GM19328 (cell line): ENCODE data around the gene FBLN5.
"Not testable (repeated sequence)": the region's sequence is repeated elsewhere in the genome, so short reads cannot be mapped to it uniquely, and the experiment has no call there.

Experiments
- ATAC-seq: cut with Tn5 transposase; IDR thresholded peaks from one replicate; pipeline ENCODE4 v1.9.1; 2021; ENCODE audit warnings: mild to moderate bottlenecking, moderate library complexity; ENCODE audit not compliant: unreplicated experiment

FBLN5 gene

DNA sequence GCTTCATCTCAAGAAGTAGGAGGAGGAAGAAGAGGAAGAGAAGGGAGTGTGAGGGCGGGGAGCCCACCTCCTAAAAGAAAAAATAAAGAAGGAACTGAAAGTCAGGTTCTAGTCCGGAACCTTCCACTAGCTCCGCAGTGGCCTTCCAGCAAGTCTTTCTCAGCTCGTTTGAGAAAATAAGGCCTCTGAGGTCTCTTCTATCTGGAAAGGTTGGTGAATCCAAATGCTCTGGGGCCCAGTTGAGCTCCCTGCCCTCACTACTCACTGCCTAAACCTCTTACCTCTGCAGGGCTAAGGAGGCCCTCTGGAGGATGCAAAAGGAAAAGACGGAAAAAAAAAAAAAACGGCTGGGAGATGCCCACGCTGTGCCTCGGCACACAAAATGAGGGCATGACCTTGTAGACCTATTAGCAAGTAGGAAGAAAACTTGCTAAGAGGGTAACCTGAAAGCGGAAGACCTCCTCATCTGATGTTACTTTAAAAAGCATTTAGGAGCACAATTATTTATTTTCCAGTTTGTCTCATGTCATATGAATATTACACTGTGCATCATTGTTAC lies 35.9 kb downstream of the FBLN5 start:
- no peak for ATAC-seq

DNA sequence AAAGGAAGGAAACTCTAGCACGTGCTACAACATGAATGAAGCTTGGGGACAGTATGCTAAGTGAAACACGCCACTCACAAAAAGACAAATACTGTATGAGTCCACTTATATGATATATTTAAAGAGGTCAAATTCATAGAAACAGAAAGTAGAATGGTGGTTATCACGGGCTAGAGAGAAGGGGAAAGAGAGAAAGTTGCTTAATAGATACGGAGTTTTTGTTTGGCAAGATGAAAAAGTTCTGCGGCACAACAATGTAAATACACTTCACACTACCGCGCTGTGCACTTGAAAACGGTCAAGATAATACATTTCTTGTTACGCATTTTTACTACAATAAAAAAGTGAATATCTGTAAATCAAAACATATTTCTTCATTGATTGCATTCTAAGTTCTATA lies 37.3 kb downstream of the FBLN5 start:
- ATAC-seq = no peak

DNA sequence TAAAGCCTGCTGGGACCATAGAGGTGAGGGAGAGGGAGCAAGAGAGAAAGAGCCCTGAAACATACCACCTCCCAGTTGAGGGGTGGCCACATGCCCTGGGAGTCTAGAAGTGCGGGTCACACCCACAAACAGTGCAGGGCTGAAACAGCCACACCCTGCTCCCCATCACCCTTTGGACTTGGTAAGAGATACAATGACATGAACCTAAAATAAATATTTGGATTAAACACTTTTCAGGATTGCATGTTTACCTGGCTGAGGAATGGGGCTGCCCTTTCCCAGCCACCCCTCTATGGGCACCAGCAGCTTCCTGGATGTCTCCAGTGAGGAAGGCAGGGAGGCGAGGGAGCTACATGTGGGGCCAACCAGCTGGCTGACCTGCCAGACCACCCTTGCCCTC lies 41.1 kb downstream of the FBLN5 start:
- ATAC-seq = no peak

DNA sequence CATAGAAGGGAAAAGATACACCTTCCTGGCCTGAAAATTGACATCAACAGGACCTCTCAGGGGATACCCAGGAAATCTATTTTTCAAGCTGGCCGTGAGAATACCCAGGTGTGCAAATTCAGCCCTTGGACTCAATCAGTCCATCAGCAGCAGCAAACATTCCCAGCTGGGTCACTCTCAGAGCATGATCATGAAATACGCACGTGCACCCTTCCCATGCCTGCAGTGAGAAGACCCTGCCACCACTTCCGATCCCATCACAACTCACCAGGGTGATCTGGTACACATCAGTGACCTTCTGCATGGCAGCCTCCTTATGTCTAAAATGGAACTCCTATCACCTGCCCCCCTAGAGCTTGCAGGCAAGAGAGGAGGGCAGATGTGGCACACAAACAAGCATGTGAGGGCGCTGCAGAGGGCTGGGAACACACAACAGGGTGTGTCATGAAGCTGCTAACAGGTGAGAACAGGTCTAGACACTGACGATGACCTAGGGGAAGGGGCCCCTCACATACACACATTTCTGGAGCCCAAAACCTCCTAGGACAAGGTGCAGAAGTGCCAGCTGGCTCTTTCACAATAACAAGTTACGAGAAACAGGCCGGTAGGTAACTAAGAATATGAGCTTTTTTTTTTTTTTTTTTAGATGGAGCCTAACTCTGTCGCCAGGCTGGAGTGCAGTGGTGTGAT lies 42.4 kb downstream of the FBLN5 start:
- no peak for ATAC-seq

DNA sequence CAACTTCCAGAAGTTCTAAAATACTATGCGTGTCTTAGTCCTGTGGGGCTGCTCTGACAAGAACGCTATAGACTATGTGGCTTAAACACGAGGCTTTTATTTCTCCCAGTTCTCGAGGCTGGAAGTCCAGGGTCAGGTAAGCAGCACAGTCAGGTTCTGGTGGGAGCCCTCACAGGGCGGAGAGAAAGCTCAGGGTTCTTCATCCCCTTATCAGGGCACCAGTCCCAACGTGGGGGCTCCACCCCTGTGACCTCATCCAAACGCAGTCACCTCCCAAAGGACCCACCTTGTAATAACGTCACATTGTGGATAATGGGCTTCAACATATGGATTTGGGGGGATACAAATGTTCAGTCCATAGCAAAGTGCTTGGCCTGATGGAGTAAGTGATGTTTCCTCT lies 43.0 kb downstream of the FBLN5 start:
- no peak for ATAC-seq

GRCh38 chr14:91903070-91903469 lies 44.4 kb downstream of the FBLN5 start:
- no peak for ATAC-seq

GRCh38 chr14:91902336-91902735 lies 45.2 kb downstream of the FBLN5 start:
- ATAC-seq = no peak

GRCh38 chr14:91901449-91902226 lies 45.9 kb downstream of the FBLN5 start:
- no peak for ATAC-seq

DNA sequence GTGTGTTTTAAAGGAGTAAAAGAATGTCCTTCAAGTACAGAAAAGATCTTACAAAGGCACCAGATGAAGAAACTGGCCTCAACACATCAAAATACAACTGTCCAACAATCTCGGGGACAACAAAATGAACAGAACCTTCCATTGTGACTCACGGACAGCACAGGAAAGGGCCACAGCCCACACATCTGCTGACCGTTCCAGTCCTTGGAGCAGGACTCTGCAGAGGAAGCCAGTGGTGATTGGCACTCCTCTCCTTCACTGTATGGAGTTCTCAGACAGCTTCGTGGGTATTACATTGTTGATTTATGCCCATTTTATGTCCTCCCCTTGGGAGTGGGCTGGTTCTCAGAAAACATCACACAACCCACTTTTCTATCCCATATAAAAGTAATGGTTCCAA lies 47.7 kb downstream of the FBLN5 start:
- ATAC-seq = no peak

DNA sequence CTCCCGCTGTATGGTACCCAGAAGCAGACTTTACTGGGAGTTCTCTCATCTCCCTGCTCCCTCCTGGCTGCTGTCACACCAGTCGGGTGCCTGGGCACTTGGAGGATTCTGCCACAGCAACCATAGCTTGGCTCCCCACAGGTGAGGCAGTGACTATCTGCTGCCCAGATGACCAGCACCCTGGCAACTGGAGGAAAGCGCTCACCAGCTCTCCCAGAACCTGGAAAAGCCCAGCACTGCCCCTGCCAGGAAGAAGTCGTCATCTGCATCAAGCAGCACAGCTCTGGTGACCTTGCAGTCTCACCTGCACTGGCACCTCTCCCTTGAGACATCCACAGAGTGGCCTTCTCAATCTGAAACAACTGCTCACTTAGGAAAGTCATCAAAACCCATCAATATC lies 48.3 kb downstream of the FBLN5 start:
- ATAC-seq = no peak

GRCh38 chr14:91898372-91898771 lies 49.1 kb downstream of the FBLN5 start:
- no peak for ATAC-seq

DNA sequence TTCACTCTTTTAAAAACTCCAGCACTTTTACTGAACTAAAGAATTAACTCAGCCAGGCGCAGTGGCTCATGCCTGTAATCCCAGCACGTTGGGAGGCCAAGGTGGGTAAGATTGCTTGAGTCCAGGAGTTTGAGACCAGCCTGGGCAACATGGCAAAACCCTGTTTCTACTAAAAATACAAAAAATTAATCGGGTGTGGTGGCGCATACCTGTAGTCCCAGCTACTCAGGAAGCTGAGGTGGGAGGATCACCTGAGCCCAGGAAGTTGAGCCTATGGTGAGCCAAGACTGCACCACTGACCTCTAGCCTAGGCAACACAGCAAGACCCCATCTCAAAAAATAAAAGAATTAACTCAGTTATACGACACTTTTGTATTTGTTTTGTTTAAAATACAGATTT lies 49.8 kb downstream of the FBLN5 start:
- ATAC-seq = not testable (repeated sequence)

GRCh38 chr14:91897106-91897701 lies 50.3 kb downstream of the FBLN5 start:
- ATAC-seq = no peak

DNA sequence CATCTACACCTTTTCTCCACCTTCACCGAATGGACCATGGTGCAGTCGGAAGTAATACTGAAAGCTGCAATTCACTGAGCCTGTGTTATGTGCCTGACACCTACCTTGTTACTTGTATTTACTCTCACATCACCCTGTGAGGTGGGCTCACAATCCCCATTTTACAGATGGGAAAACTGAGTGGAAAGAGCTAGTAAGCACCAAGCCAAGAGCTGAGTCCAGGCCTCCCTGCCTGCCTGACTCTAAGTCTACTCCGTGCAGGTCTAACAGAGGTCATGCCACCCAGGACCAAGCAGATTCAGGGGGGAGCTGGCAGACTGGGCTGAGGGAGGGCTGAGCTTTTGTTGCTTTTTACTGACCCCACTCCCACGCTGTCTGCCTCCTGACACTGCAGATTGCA lies 51.1 kb downstream of the FBLN5 start:
- ATAC-seq = no peak

- ATAC-seq = no peak
These were observed 53.8 kb downstream of the FBLN5 start for GRCh38 chr14:91893669-91894068.

DNA sequence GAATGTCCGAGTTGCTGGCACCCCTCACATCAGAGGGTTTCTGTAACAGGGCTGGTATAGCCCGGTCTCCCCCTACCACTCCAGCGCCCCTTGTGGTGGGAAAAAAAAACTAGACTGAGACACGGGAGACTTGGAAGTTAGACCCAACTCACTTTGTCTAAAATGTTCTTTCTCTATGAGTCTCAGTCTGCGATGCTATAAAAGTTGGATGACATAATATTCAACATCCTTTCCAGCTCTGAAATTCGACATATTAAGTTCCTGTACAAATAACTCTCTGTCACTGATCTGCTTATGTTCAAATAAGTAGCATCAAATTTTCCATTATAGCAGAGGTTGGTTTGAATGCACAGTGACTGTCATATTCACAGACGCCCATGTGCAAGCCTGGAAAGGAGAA lies 54.5 kb downstream of the FBLN5 start:
- ATAC-seq = no peak

GRCh38 chr14:91891721-91892220 lies 55.7 kb downstream of the FBLN5 start:
- ATAC-seq = no peak

GRCh38 chr14:91891101-91891500 lies 56.4 kb downstream of the FBLN5 start:
- no peak for ATAC-seq

- no peak for ATAC-seq
These were observed 57.2 kb downstream of the FBLN5 start for GRCh38 chr14:91890291-91890749.

- no peak for ATAC-seq
These were observed 57.9 kb downstream of the FBLN5 start for GRCh38 chr14:91889477-91890211.
